CD4-positive, alpha-beta T cell treated with Interleukin-15 for 4 hours (primary cell): ENCODE results near the gene PMIS2.
"Not testable (repeated sequence)": the region's sequence is repeated elsewhere in the genome, so short reads cannot be mapped to it uniquely, and the experiment has no call there.

Source experiments
- DNase-seq: peaks from one replicate; pipeline ENCODE4 v3.0.0-alpha.2; 2020; ENCODE audit warnings: low spot score

Gene PMIS2

DNA sequence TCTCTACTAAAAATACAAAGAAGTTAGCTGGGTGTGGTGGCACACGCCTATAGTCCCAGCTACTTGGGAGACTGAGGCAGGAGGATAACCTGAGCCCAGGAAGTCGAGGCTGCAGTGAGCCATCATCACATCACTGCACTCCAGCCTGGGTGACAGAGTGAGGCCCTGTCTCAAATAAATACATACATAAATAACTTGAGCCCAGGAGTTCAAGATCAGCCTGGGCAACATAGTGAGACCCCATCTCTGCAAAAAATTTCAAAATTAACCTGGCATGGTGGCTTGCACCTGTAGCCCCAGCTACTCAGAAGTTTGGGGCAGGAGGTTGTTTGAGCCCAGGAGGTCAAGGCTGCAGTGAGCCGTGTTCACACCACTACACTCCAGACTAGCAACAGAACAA is 9.1 kb downstream of the PMIS2 start:
- not testable (repeated sequence) for DNase-seq

DNA sequence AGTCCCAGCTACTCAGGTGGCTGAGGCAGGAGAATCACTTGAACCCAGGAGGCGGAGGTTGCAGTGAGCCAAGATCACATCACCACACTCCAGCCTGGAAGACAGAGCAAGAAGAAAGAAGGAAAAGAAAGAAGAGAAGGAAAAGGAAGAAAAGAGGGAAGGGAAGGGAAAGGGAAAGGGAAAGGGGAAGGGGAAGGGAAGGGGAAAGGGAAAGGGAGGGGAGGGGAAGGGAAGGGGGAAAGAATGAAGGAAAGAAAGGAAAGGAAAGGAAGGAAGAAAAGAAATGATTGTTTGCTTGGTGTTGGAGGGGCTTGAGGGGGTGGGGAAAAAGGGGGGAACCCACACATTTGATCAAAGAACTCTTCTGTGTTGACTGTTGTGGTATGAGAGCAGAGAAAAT is 10.0 kb downstream of the PMIS2 start:
- no peak for DNase-seq

DNA sequence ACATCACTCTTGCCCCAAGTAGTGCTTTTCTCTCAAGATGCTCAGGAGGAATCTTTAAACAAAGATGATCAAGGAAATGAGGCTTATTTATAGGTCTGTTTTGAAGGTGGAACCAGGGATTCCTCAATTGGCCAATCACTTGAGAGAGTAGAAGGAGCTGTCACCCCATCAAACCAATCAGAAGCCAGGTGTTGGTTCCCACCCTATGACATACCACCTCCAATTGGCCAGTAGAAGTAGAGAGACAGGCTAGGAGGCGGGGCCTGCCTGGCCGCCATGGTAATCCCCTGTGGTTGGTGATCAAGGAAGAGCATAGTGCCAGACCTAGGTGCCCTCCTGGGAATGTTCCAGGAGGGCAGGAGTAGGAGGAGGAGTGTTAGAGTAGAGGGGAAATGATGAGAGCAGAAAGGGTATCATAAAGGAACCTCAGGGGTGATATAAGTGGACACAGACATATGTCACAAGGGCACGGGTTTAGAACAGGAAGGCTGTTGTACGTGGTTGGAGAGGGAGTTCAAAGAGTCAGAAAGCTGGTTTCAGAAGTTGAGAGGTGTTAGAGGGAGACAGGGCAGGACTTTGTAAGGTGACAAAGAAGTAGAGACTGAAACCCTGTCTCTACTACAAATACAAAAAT is 10.5 kb downstream of the PMIS2 start:
- DNase-seq = no peak

DNA sequence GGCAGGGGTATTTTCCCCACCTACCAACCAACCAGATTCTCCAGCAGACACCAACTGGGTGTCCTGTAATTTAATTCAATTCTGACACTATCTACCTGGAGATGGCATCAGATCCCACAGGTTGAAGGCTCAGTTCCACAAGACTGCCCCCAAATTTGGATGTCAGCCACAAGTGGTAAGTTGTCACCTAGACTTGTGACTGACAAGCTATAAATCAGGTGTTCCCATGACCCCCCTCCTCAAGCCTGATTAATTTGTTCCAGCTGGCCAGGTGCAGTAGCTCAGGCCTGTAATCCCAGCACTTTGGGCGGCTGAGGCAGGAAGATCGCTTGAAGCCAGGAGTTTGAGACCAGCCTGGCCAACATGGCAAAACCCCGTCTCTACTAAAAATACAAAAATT is 16.0 kb downstream of the PMIS2 start:
- DNase-seq = no peak

DNA sequence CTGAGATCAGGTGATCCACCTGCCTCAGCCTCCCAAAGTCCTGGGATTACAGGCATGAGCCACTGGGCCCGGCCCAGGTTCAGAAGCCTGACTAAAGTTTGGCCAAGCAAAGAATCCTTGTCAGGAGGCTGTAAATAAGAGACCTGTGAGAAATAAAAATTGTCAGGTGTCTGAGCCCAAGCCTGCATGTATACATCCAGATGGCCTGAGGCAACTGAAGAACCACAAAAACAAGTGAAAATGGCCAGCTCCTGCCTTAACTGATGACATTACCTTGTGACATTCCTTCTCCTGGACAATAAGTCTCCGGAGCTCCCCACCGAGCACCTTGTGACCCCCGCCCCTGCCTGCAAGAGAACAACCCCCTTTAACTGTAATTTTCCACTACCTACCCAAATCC is 18.5 kb downstream of the PMIS2 start:
- not testable (repeated sequence) for DNase-seq

DNA sequence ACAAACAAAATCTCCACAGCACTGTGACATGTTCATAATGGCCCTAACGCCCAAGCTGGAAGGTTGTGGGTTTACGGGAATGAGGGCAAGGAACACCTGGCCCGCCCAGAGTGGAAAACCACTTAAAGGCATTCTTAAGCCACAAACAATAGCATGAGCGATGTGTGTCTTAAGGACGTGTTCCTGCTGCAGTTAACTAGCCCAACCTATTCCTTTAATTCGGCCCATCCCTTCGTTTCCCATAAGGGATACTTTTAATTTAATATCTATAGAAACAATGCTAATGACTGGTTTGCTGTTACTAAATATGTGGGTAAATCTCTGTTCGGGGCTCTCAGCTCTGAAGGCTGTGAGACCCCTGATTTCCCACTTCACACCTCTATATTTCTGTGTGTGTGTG is 21.2 kb downstream of the PMIS2 start:
- not testable (repeated sequence) for DNase-seq

DNA sequence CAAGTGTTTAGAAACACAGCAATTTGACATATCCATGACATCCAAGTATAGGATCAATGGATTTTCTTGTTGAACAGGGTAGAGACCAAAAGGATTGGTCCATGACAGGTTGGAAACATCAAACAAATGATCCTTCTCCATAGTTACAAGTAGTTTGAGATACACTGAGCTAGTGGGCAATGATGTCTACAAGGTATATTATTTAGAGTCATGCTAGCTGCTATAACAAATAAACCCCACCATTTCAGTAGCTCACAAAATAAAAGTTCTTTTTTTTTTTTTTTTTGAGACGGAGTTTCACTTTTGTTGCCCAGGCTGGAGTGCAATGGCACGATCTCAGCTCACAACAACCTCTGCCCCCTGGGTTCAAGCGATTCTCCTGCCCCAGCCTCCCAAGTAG is 21.7 kb downstream of the PMIS2 start:
- no peak for DNase-seq

DNA sequence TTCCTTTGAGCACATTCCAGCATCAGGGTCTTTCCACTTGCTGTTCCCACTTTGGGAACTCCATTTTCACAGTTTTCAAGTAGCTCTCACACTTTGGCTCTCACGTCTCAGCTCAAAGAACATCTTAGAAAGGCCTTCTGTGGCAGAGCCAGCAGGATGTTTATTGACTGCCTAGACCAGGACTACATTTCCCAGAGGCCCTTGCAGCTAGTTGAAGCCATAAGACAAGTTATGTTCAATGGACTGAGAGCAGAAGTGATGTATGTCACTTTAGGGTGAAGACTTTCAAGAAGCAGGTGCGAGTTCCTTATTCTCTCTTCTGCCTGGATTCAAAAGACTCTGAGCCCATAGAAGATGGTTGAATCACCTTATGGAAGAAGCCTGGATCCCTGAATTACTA is 22.3 kb downstream of the PMIS2 start:
- DNase-seq = no peak

DNA sequence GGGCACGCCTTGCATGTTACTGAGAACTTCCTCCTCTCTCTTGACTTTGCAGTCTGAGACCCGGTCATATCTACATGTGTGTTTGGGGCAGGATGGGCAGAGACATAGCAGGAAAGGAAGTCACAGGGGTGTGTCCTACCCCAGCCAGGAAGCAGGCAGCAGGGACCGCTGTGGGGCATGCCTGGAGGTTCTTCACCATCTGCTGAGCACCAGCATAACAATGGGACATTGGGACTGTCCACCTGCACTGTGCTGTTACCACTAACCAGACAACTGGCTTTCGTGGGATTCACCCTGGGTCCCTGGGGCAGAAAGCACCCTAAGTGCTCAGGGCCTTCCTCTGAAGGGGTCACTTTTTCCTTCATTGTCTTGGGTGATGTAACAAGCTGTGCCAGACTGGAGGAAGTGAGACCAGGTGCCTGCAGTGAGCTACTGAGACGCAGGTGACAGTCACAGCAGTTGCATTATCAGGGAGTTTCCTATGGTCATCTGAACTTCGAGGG is 23.9 kb downstream of the PMIS2 start:
- peak; percentile 24 for DNase-seq

DNA sequence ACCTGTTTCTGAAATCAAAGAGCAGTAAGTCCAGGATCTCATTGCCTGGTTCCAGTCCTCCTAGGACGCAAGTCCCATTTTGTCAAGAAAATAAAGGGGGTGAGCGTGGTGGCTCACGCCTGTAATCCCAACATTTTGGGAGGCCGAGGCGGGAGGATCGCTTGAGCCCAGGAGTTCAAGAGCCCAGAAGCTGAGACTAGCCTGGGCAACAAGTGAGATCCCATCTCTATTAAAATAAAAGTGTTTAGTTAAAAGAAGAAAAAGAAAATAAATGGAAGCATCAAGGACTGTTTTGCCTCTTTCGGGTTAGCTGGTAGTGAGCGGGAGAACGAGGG is 26.2 kb downstream of the PMIS2 start:
- DNase-seq = no peak

DNA sequence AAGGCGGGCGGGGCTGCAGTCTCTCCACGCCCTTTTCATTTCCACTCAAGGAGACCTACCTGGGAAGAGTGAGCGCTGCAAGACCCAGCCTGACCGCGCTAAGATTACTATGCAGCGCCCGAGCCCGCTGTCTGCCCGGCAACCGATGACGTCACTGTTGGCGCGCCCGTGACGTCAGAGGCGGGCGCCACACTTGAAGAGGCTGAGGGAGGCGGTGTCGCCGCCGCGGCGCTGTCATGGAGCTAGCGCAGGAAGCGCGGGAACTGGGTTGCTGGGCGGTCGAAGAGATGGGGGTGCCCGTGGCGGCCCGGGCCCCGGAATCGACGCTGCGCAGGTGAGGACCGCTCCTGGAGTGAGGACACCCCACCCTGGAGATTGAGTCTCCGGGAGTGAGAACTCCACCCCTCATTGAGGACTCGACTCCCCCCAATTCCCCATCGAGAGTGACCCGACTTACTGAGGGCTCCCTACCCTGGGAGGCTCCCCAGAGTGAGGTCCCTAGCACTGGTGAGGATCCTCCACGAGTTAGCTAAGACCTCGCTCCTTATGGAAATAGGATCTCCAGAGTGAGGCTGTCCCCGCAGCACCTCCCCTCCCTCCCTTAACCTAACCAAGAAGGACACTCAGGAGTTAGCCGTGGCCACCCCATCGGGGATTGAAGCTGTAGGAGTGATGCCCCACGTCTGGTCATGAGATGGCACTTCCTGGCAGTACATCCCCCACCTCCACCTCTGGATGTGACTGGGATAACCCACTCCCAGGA is 26.8 kb downstream of the PMIS2 start, which contains the start of gene HAUS5:
HAUS5 (plus strand) TSS at position 177 of the 763 bp plus-strand sequence; CDS start at position 237, 60 bp downstream.
- peak; percentile 95 for DNase-seq

DNA sequence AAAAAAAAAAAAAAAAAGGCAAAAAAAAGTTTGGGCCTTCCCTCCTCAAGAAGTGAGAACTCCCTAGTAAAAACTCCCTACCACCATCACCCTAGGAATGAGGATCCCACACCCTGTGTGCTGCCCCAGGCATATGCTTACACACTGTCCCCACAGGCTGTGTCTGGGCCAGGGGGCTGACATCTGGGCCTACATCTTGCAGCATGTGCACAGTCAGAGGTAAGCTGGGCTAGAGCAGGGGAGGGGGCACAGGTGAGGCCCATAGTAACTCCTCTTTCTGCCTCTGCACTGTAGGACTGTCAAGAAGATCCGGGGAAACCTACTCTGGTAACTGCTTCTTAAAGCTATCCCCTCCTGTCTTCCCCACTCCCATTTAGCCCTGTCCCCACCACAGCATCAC is 27.6 kb downstream of the PMIS2 start:
- DNase-seq = no peak

DNA sequence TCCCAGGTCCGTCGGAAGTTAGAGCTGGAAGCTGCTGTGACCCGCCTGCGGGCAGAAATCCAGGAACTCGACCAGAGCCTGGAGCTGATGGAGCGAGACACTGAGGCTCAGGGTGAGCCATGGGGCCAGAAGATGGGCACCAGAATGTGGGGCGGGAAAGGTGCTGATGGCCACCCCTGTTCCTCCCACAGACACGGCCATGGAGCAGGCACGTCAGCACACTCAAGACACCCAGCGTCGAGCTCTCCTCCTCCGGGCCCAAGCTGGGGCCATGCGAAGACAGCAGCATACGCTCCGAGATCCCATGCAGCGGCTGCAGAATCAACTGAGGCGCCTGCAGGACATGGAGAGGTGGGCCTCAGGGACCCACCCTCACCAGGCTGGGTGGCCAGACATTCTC is 29.1 kb downstream of the PMIS2 start:
- no peak for DNase-seq

DNA sequence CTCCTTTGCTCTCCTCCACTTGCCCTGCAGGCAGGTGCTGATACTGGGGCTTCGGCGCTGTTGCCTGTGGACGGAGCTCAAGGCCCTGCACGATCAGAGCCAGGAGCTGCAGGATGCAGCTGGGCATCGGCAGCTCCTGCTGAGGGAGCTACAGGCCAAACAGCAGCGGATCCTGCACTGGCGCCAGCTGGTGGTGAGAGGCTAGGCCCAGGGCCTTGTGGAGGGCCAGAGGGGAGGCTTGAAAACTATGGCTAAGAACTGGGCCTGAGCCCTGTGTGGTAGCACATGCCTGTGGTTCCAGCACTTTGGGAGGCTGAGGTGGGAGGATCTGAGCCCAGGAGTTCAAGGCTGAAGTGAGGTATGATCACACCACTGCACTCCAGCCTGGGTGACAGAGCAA is 32.9 kb downstream of the PMIS2 start:
- DNase-seq = no peak

DNA sequence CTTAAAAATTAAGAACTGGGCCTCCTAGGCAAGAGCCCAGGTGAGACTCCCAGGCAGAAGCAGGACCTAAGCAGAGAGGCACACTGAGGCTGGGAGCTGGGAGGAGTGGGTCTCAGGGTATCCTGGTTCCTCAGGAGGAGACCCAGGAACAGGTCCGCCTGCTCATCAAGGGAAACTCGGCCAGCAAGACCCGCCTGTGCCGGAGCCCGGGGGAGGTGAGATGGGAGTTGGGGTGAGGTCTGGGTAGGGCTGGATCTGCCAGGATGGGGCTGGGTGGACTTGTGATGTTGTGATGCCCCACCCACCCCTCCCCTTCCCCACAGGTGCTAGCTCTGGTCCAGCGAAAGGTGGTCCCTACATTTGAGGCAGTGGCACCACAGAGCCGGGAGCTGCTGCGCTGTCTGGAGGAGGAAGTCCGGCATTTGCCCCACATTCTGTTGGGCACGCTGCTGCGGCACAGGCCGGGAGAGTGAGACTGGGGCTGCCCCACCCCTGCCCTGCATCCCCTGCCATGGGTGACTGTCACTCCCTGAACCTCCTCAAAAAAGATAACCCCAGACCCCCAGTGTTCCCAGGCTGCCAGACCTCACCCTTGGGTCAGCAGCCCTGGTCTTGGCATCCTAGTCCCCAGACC is 33.4 kb downstream of the PMIS2 start:
- DNase-seq = no peak

DNA sequence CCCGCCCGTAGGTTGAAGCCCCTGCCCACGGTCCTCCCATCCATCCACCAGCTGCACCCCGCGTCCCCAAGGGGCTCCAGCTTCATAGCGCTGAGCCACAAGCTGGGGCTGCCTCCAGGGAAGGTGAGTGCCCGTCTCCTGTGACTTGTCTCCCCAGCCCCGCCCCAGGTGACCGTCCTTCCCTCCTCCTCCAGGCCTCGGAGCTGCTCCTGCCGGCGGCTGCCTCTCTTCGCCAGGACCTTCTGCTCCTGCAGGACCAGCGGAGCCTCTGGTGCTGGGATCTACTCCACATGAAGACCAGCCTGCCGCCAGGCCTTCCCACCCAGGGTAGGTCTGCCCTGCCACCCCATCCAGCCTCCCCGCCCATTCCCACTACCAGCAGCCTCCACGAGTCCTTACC is 34.0 kb downstream of the PMIS2 start:
- DNase-seq = no peak

DNA sequence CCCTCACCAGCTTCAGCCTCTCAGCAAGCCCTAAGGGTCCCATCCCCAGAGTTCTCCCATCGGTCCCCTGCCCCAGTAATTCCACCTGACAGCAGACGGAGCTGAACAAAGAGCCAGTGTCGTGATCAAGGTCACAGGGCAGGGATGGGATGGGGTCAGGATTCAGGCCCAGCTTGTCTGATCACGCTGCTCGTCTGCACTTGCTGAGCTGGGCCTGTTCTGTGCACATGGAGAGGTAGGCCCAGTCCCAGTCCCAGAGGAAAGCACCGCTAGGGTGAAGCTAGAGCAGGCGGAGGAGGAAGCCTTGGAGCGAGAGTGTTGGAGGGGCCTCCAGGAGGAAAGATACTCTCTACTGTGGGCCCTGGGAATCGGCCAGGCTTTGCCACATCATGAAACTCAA is 35.7 kb downstream of the PMIS2 start:
- DNase-seq = no peak

DNA sequence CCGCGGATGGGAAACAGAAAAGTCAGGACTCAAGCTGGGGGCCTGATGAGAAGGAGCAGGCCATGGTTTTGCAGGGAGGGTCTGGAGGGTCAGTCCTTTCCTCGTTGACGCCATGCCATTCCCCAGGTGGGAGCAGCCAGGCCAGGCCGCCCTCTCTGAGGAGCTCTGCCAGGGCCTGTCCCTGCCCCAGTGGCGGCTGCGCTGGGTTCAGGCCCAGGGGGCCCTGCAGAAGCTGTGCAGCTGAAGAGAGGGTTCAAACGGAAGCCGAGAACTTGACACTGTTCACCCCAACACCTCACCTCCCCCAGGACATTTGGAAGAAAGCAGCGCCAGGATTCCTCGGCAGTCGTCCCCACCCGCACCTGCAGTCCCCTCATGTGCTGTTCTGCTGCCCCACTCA is 36.8 kb downstream of the PMIS2 start:
- DNase-seq = no peak

DNA sequence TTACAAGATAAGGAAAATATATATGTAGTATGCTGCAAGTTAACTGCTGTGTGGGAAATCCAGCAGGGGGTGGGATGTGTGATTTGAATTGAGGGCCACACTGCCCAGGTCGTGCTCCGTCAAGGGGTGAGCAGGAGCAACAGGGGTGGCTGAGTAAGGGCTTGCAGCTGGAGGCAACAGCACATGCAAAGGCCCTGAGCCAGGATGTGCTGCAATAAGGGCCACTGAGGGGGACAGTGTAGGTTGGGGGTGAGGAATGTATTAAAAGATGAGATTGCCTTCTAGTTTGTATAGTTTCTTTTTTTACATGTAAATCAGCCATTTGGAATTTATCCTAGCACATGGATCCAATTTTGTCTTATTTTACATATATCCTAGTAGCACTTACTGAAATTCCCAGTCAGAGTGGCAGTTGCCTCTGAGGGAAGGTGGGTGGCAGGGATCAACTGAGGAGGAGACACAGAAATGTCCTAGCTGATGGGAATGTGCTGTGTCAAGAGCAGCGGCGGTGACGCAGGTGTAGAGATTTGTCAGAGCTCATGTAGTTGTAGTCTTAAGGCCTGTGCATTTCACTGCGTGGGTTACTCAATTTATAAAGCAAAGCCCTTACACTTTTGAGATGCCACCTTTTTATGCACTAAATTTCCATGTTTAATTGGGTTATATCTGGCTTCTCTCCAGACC is 37.5 kb downstream of the PMIS2 start:
- DNase-seq = no peak

DNA sequence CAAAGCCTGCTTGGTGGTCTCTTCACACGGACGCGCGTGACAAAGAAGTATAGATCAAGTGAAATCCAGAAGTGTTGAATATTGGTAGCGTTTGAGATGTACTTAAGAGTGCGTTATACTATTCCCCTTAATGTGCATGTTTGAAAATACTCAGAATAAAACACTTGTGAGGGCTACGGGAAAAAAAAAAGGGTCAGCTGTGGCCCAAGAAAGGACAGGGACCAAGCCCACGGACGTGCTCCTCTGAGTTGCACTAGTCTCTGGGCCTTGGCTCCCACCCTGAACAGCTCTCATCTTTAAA is 42.2 kb downstream of the PMIS2 start:
- no peak for DNase-seq

DNA sequence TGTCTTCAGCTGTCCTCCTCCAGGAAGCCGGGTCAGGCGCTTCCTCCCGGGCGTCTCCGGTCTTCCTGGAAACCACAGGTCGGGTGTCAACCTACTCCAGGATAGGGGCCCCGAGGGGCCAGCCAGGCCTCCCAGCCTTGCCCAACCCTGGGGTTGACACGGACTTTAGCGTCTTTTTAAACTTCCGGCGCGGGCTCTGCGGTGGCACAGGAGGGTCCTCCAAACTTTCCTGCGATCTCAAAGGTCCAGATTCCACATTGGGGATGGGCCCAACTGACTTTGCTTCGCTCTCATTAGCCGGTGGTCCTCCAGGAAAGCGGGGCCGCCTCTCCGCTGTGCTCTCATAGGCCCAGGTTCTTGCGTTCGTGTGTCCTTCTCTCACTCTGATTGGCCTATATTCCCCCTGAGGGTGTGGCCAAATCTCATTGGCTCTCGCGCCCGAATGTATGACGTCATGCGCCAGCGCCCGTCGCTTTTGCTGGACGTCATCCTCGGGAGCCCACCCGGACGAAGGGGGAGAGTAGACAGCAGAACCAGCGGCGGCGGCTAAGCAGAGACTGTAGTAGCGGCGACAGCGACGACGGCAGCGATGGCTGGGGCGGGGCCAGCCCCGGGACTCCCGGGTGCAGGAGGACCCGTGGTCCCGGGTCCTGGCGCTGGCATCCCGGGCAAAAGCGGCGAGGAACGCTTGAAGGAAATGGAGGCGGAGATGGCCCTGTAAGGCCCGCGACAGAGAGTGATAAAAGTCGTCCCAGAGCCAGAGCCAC is 42.8 kb downstream of the PMIS2 start, which contains the start of gene RBM42:
RBM42 (plus strand) TSS at position 472 of the 767 bp plus-strand sequence; CDS start at position 590, 118 bp downstream.
- peak; percentile 98 for DNase-seq

DNA sequence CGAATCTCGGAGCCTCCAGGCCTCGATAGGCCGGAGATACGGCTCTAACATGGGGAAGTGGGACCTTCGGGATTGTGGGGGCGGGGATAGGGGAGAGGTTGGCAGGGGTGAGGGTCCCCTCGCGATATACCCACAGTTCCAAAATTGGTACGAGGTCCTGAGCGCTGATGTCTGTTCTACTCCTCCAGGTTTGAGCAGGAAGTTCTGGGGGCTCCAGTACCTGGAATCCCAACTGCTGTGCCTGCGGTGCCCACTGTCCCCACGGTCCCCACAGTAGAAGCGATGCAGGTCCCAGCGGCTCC is 43.3 kb downstream of the PMIS2 start:
- DNase-seq = no peak
